KG1 (cell line): ENCODE results near the gene KRTAP12-1.
"Not testable (repeated sequence)": the region's sequence is repeated elsewhere in the genome, so short reads cannot be mapped to it uniquely, and the experiment has no call there.

ENCODE experiments used
- DNase-seq: peaks from one replicate; lab custom pipeline; 2025; lab: John Stamatoyannopoulos, UW

The KRTAP12-1 gene

GRCh38 chr21:44697811-44698734, 16.1 kb upstream of the KRTAP12-1 start:
- DNase-seq = no peak

- DNase-seq = not testable (repeated sequence)
Measured at GRCh38 chr21:44697172-44697810, 15.3 kb upstream of the KRTAP12-1 start, which contains the start of gene KRTAP10-12. Gene KRTAP10-12 (plus strand): TSS chr21:44697172. CDS start chr21:44697202, 30 bp downstream.

GRCh38 chr21:44696572-44696971, 14.6 kb upstream of the KRTAP12-1 start:
- no peak for DNase-seq

GRCh38 chr21:44695641-44696040, 13.7 kb upstream of the KRTAP12-1 start:
- no peak for DNase-seq

- DNase-seq = no peak
Measured at GRCh38 chr21:44695184-44695583, 13.2 kb upstream of the KRTAP12-1 start.

GRCh38 chr21:44694776-44695175, 12.8 kb upstream of the KRTAP12-1 start:
- no peak for DNase-seq

GRCh38 chr21:44692798-44693512, 11.0 kb upstream of the KRTAP12-1 start:
- no peak for DNase-seq

GRCh38 chr21:44691686-44692085, 9.7 kb upstream of the KRTAP12-1 start:
- DNase-seq = no peak

- DNase-seq = not testable (repeated sequence)
Measured at GRCh38 chr21:44689740-44690139, 7.8 kb upstream of the KRTAP12-1 start.

- no peak for DNase-seq
Measured at GRCh38 chr21:44687671-44688070, 5.7 kb upstream of the KRTAP12-1 start.

- no peak for DNase-seq
Measured at GRCh38 chr21:44686843-44687561, 5.0 kb upstream of the KRTAP12-1 start.

- DNase-seq = no peak
Measured at GRCh38 chr21:44686000-44686781, 4.2 kb upstream of the KRTAP12-1 start.

GRCh38 chr21:44685050-44685449, 3.1 kb upstream of the KRTAP12-1 start:
- not testable (repeated sequence) for DNase-seq

GRCh38 chr21:44684483-44684882, 2.5 kb upstream of the KRTAP12-1 start:
- DNase-seq = no peak

GRCh38 chr21:44684077-44684476, 2.1 kb upstream of the KRTAP12-1 start:
- no peak for DNase-seq

GRCh38 chr21:44682580-44683151, 703 bp upstream of the KRTAP12-1 start:
- no peak for DNase-seq

- DNase-seq = no peak
Measured at GRCh38 chr21:44681152-44681551, 811 bp downstream of the KRTAP12-1 start.

GRCh38 chr21:44677881-44678280, 4.1 kb downstream of the KRTAP12-1 start:
- DNase-seq = no peak

- no peak for DNase-seq
Measured at GRCh38 chr21:44671911-44672310, 10.1 kb downstream of the KRTAP12-1 start.

GRCh38 chr21:44670642-44671432, 11.1 kb downstream of the KRTAP12-1 start:
- DNase-seq = no peak
